HG03066 (cell line): Measurements from ENCODE around the gene LRP1B.

Experiments used
- ATAC-seq: cut with Tn5 transposase; IDR thresholded peaks from one replicate; pipeline ENCODE4 v1.9.1; 2021; ENCODE audit warnings: low read depth; ENCODE audit not compliant: unreplicated experiment

The LRP1B gene

GRCh38 chr2:141492816-141493215 is 638.0 kb downstream of the LRP1B start:
- ATAC-seq, result no peak

- no peak for ATAC-seq
Measured at GRCh38 chr2:141490886-141491285, 639.9 kb downstream of the LRP1B start.

GRCh38 chr2:141482697-141483096 is 648.1 kb downstream of the LRP1B start:
- no peak for ATAC-seq

GRCh38 chr2:141475801-141476200 is 655.0 kb downstream of the LRP1B start:
- ATAC-seq, result no peak

- no peak for ATAC-seq
Measured at GRCh38 chr2:141468761-141469160, 662.1 kb downstream of the LRP1B start.

GRCh38 chr2:141467331-141467730 is 663.5 kb downstream of the LRP1B start:
- no peak for ATAC-seq

GRCh38 chr2:141464995-141465394 is 665.8 kb downstream of the LRP1B start:
- no peak for ATAC-seq

- no peak for ATAC-seq
Measured at GRCh38 chr2:141458351-141458750, 672.5 kb downstream of the LRP1B start.

GRCh38 chr2:141455877-141456276 is 674.9 kb downstream of the LRP1B start:
- ATAC-seq, result no peak

- ATAC-seq, result no peak
Measured at GRCh38 chr2:141455211-141455826, 675.5 kb downstream of the LRP1B start.

GRCh38 chr2:141440072-141440635 is 690.7 kb downstream of the LRP1B start:
- no peak for ATAC-seq

GRCh38 chr2:141439524-141439923 is 691.3 kb downstream of the LRP1B start:
- ATAC-seq, result no peak

- no peak for ATAC-seq
Measured at GRCh38 chr2:141438536-141438935, 692.3 kb downstream of the LRP1B start.

GRCh38 chr2:141437521-141437920 is 693.3 kb downstream of the LRP1B start:
- no peak for ATAC-seq

- no peak for ATAC-seq
Measured at GRCh38 chr2:141423124-141423523, 707.7 kb downstream of the LRP1B start.

GRCh38 chr2:141417246-141417797 is 713.5 kb downstream of the LRP1B start:
- ATAC-seq, result no peak

- no peak for ATAC-seq
Measured at GRCh38 chr2:141411419-141411818, 719.4 kb downstream of the LRP1B start.

- no peak for ATAC-seq
Measured at GRCh38 chr2:141399270-141399669, 731.5 kb downstream of the LRP1B start.

- ATAC-seq, result no peak
Measured at GRCh38 chr2:141393214-141393545, 737.6 kb downstream of the LRP1B start.

- ATAC-seq, result no peak
Measured at GRCh38 chr2:141392517-141393213, 738.2 kb downstream of the LRP1B start.

- ATAC-seq, result no peak
Measured at GRCh38 chr2:141386168-141386567, 744.6 kb downstream of the LRP1B start.

- no peak for ATAC-seq
Measured at GRCh38 chr2:141384676-141385075, 746.1 kb downstream of the LRP1B start.
